H1 (cell line): ENCODE results near the gene SMIM33. TPM values are rescaled to one million over a fixed set of nuclear protein-coding genes. Genes with fewer than 3 reads are reported as not detected.
"Not testable (repeated sequence)": the region's sequence is repeated elsewhere in the genome, so short reads cannot be mapped to it uniquely, and the experiment has no call there.

ENCODE experiments used
- CTCF ChIA-PET: fragments of 300-600 bp; sonication (Branson Sonifier 250); formaldehyde crosslinking; loops from one replicate; lab custom pipeline; 2021; ENCODE audit not compliant: partially characterized antibody; lab: Charles Lee
- POLR2A ChIA-PET: fragments of 300-600 bp; sonication (Branson Sonifier 250); formaldehyde crosslinking; loops from one replicate; lab custom pipeline; 2021; ENCODE audit warnings: inconsistent platforms; ENCODE audit not compliant: partially characterized antibody; lab: Charles Lee
- DNase-seq, 2 experiments: peaks; one replicate each; pipeline versions ENCODE4 v3.0.0 to v3.0.0-alpha.2; 2010 to 2022; ENCODE audit warnings: low spot score in 2 of 2, low read depth in 1 of 2, mixed read lengths in 1 of 2
- FAIRE-seq: peaks from 2 replicates; lab custom pipeline; 2011; peaks lifted over from hg19 to GRCh38; lab: Jason Lieb, UNC
- H2AFZ ChIP-seq: 2 replicates; pipeline ENCODE4 v1.8.1; 2012; ENCODE audit warnings: low read length, inconsistent platforms
- H2AK5ac ChIP-seq: 2 replicates; pipeline ENCODE4 v1.6.1; 2013; ENCODE audit warnings: low read depth, low read length
- H2BK120ac ChIP-seq: replicated peaks from 2 replicates; pipeline ENCODE3; 2013; ENCODE audit warnings: low read depth, low read length, inconsistent platforms
- H2BK12ac ChIP-seq: 2 replicates; pipeline ENCODE4 v1.6.1; 2013; ENCODE audit warnings: low read depth, low read length
- H2BK15ac ChIP-seq: 2 replicates; pipeline ENCODE4 v1.6.1; 2013; ENCODE audit warnings: low read length
- H2BK20ac ChIP-seq: 2 replicates; pipeline ENCODE4 v1.6.1; 2013; ENCODE audit warnings: low read length
- H2BK5ac ChIP-seq: 2 replicates; pipeline ENCODE4 v1.6.1; 2013; ENCODE audit warnings: low read depth, low read length
- H3K14ac ChIP-seq: 2 replicates; pipeline ENCODE4 v1.6.1; 2013; ENCODE audit warnings: inconsistent platforms; ENCODE audit not compliant: insufficient read length
- H3K18ac ChIP-seq: 2 replicates; pipeline ENCODE4 v1.6.1; 2013; ENCODE audit warnings: low read length; ENCODE audit errors: extremely low read depth
- H3K23ac ChIP-seq: 2 replicates; pipeline ENCODE4 v1.6.1; 2013; ENCODE audit warnings: inconsistent platforms; ENCODE audit not compliant: insufficient read length
- H3K23me2 ChIP-seq: 2 replicates; pipeline ENCODE4 v1.6.1; 2013; ENCODE audit warnings: low read depth, low read length
- H3K27ac ChIP-seq: 2 replicates; pipeline ENCODE4 v1.6.1; 2011; ENCODE audit warnings: low read depth, low read length, inconsistent platforms
- H3K27me3 ChIP-seq, 4 experiments: replicated peaks in 1 of 4; 1 replicate in 1 of 4; 2 replicates in 3 of 4; pipeline versions ENCODE4 v1.6.1 to v1.8.1; 2011 to 2013; ENCODE audit warnings: low read length in 3 of 4, mild to moderate bottlenecking in 3 of 4, inconsistent platforms in 2 of 4, mixed read lengths in 2 of 4, moderate library complexity in 1 of 4; ENCODE audit not compliant: control insufficient read depth in 3 of 4, insufficient read depth in 3 of 4; ENCODE audit errors: extremely low read depth in 1 of 4
- H3K36me3 ChIP-seq, 4 experiments: 2 replicates each; pipeline versions ENCODE4 v1.6.1 to v1.8.1; 2011 to 2013; ENCODE audit warnings: mild to moderate bottlenecking in 4 of 4, low read length in 3 of 4, moderate library complexity in 2 of 4, control low read depth in 1 of 4, inconsistent platforms in 1 of 4; ENCODE audit not compliant: insufficient read depth in 4 of 4, control insufficient read depth in 2 of 4
- H3K4ac ChIP-seq: replicated peaks from 2 replicates; pipeline ENCODE3; 2013; ENCODE audit warnings: low read length, low read depth, mixed read lengths, inconsistent platforms; ENCODE audit not compliant: insufficient read length
- H3K4me1 ChIP-seq, 4 experiments: replicated peaks in 1 of 4; 1 replicate in 1 of 4; 2 replicates in 3 of 4; pipeline versions ENCODE4 v1.6.1 to v1.8.1; 2011 to 2013; ENCODE audit warnings: low read length in 3 of 4, inconsistent platforms in 2 of 4, mixed read lengths in 1 of 4; ENCODE audit not compliant: insufficient read depth in 4 of 4, control insufficient read depth in 3 of 4
- H3K4me2 ChIP-seq, 2 experiments: 2 replicates each; pipeline versions ENCODE4 v1.6.1 to v1.8.1; 2011 to 2013; ENCODE audit warnings: low read depth in 2 of 2, low read length in 2 of 2, control low read depth in 1 of 2, inconsistent platforms in 1 of 2, mild to moderate bottlenecking in 1 of 2; ENCODE audit not compliant: insufficient read depth in 1 of 2
- H3K4me3 ChIP-seq, 4 experiments: fragments of 200-600, 300-600 bp in 1 of 4; sonication (generic), shearing (Covaris generic), sonication (Bioruptor Twin) in 1 of 4; 2 replicates each; pipeline versions ENCODE4 v1.5.1 to v1.8.1; 2011 to 2016; ENCODE audit warnings: low read length in 4 of 4, low read depth in 3 of 4, control low read depth in 2 of 4, inconsistent platforms in 2 of 4, mild to moderate bottlenecking in 2 of 4, mixed read lengths in 1 of 4, moderate library complexity in 1 of 4; ENCODE audit not compliant: insufficient read depth in 2 of 4; ENCODE audit errors: extremely low read depth in 1 of 4
- H3K56ac ChIP-seq: replicated peaks from 2 replicates; pipeline ENCODE3; 2013; ENCODE audit warnings: low read depth, mild to moderate bottlenecking, mixed read lengths, low read length, inconsistent platforms; ENCODE audit not compliant: insufficient read length
- H3K79me1 ChIP-seq: 2 replicates; pipeline ENCODE4 v1.6.1; 2013; ENCODE audit warnings: low read depth, low read length, control low read depth
- H3K79me2 ChIP-seq, 2 experiments: 2 replicates each; pipeline versions ENCODE4 v1.6.1 to v1.8.1; 2012 to 2013; ENCODE audit warnings: low read length in 2 of 2, mild to moderate bottlenecking in 2 of 2, inconsistent platforms in 1 of 2; ENCODE audit not compliant: insufficient read depth in 2 of 2, control insufficient read depth in 1 of 2
- H3K9ac ChIP-seq, 4 experiments: replicated peaks in 1 of 4; 1 replicate in 1 of 4; 2 replicates in 3 of 4; pipeline versions ENCODE4 v1.6.1 to v1.8.1; 2011 to 2013; ENCODE audit warnings: low read depth in 3 of 4, low read length in 3 of 4, control low read depth in 2 of 4, mild to moderate bottlenecking in 2 of 4, moderate library complexity in 2 of 4, inconsistent platforms in 1 of 4; ENCODE audit errors: extremely low read depth in 1 of 4
- H3K9me3 ChIP-seq, 2 experiments: 2 replicates each; pipeline versions ENCODE4 v1.6.1 to v1.8.1; 2012 to 2013; ENCODE audit warnings: mild to moderate bottlenecking in 2 of 2, moderate library complexity in 2 of 2, control low read depth in 1 of 2, inconsistent platforms in 1 of 2, low read depth in 1 of 2, low read length in 1 of 2, mixed read lengths in 1 of 2; ENCODE audit not compliant: insufficient read depth in 2 of 2
- H4K20me1 ChIP-seq, 2 experiments: replicated peaks in 1 of 2; 2 replicates each; pipeline versions ENCODE3 to v1.8.1; 2011 to 2013; ENCODE audit warnings: inconsistent platforms in 2 of 2, low read length in 2 of 2, mild to moderate bottlenecking in 1 of 2; ENCODE audit not compliant: insufficient read depth in 2 of 2, control insufficient read depth in 1 of 2
- H4K5ac ChIP-seq: 2 replicates; pipeline ENCODE4 v1.6.1; 2013; ENCODE audit warnings: low read length, low read depth, mixed read lengths, inconsistent platforms; ENCODE audit not compliant: insufficient read length
- H4K8ac ChIP-seq: 2 replicates; pipeline ENCODE4 v1.8.0; 2013; ENCODE audit warnings: mild to moderate bottlenecking, moderate library complexity, low read length, inconsistent platforms; ENCODE audit not compliant: insufficient read depth; ENCODE audit errors: extremely low read depth
- H4K91ac ChIP-seq: replicated peaks from 2 replicates; pipeline ENCODE3; 2013; ENCODE audit warnings: low read length, mixed read lengths, inconsistent platforms; ENCODE audit not compliant: insufficient read length
- TBP ChIP-seq: IDR thresholded peaks from 2 replicates; pipeline ENCODE4 v1.6.1; 2011; ENCODE audit warnings: low read depth, low read length, improper control_type of control experiment
- WGBS, 2 experiments: shearing (Covaris generic) in 1 of 2; methylation state at CpG; one replicate each; pipeline versions ENCODE4 v1.1.6 to v1.1.7; 2013 to 2015; ENCODE audit warnings: low lambda C conversion rate in 2 of 2, mixed read lengths in 2 of 2, inconsistent platforms in 1 of 2, low coverage in 1 of 2, missing lambda C conversion rate in 1 of 2; ENCODE audit not compliant: insufficient replicate concordance in 2 of 2, insufficient coverage in 1 of 2, insufficient read length in 1 of 2; ENCODE audit errors: extremely low coverage in 1 of 2, missing lambda C conversion rate in 1 of 2; 5-methylcytosine and 5-hydroxymethylcytosine counted together
- polyA plus RNA-seq, 7 experiments: library from polyadenylated mRNA; depleted of rRNA in 3 of 7; stranded (reverse) in 5 of 7; unstranded in 2 of 7; fragments of >200 nt in 5 of 7; fragments of 200-250 nt in 2 of 7; gene quantifications; 1 replicate in 5 of 7; 2 replicates in 1 of 7; 4 replicates in 1 of 7; pipeline versions ENCODE4 v1.2.1 to v1.2.3, GENCODE V29; 2011 to 2013; ENCODE audit warnings: missing spikeins in 2 of 7, mixed read lengths in 2 of 7
- total RNA-seq: library from RNA; stranded (reverse); fragmentation: NEBNext Ultra II Directional; extraction: Animal tissue kit (Norgen Biotek cat#: 25700); gene quantifications from 2 replicates; pipeline ENCODE4 v1.2.1, GENCODE V29; 2021

Gene SMIM33
- total and polyA plus RNA-seq, 2 of the 8 experiments (the other 6 are each of a cell fraction or from before 2014, with no cell fraction given), result not detected

DNA sequence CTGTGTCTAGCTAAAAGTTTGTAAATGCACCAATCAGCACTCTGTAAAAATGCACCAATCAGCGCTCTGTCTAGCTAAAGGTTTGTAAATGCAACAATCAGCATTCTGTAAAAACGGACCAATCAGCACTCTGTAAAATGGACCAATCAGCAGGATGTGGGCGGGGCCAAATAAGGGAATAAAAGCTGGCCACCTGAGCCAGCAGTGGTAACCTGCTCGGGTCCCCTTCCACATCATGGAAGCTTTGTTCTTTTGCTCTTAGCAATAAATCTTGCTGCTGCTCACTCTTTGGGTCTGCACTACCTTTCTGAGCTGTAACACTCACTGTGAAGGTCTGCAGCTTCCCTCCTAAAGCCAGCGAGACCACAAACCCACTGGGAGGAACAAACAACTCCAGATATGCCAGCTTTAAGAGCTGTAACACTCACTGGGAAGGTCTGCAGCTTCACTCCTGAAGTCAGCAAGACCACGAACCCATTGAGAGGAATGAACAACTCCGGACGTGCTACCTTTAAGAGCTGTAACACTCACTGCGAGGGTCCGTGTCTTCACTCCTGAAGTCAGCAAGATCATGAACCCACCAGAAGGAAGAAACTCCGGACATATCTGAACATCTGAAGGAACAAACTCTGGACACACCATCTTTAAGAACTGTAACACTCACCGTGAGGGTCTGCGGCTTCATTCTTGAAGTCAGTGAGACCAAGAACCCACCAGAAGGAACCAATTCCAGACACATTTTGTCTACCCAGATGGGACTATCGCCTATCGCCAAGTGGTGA, 32.4 kb downstream of the SMIM33 start:
- not testable (repeated sequence) for H3K9me3 ChIP-seq, H2BK5ac ChIP-seq, H2BK15ac ChIP-seq, H4K91ac ChIP-seq, H3K14ac ChIP-seq, DNase-seq, H2BK20ac ChIP-seq, H4K5ac ChIP-seq, H4K8ac ChIP-seq, H3K18ac ChIP-seq, H2BK12ac ChIP-seq, H3K36me3 ChIP-seq, H3K9ac ChIP-seq, H3K27me3 ChIP-seq, H2BK120ac ChIP-seq, H3K4ac ChIP-seq, H2AK5ac ChIP-seq, H3K23me2 ChIP-seq, H4K20me1 ChIP-seq, H3K56ac ChIP-seq, FAIRE-seq, H3K79me1 ChIP-seq, H3K27ac ChIP-seq, H3K79me2 ChIP-seq, H3K23ac ChIP-seq
- Histone ChIP-seq H3K4me1 (peaks cover 0 to 10% (median 3%) of the 10 kb centered on the region in 4 experiments; a peak in 4 of 7 replicates), H2AFZ (0 out of 2 replicates have a peak overlapping the region, but pooled peaks have one; percentile 98), H3K4me2 (peak overlapping the region; percentile 54 to 57; a peak in 2 of 4 replicates), H3K4me3 (peak overlapping the region in 2 of 4 experiments; percentile 21 to 47; a peak in 2 of 8 replicates)
- TF ChIP-seq TBP, result peak; percentile 33; the same call in 1 of the 2 replicates
- POLR2A ChIA-PET, result interaction anchor here (0.8 to 2.1 kb wide), 5 partner anchors 8 to 79 kb away, joined by 3 to 6 read pairs (median 6); partner anchors contain the start of gene DNAJC18
- WGBS, 2 experiments, result 93% methylated on average over 15 of the region's 15 CpGs; no CpG with 5 or more reads in 1 of the 2 experiments
- CTCF ChIA-PET, result interaction anchor here (2.1 to 12.9 kb wide), 4 partner anchors 11 to 101 kb away, joined by 6 to 122 read pairs (median 30); partner anchors contain the start of gene STING1
